HCT116 (cell line): ENCODE results near the gene SNX25. TPM values are rescaled to one million over a fixed set of nuclear protein-coding genes. Genes with fewer than 3 reads are reported as not detected.

Experiments
- ATAC-seq: fragments of 200-7000 bp; cut with Tn5 transposase; 2 replicates; pipeline ENCODE4 v1.9.1; 2020; ENCODE audit warnings: mild to moderate bottlenecking, moderate library complexity
- BruUV-seq: library from RNA; stranded (reverse); fragments of 400-500 nt; replicated peaks from 2 replicates; lab custom pipeline; 2021; lab: Mats Ljungman, UMichigan
- CTCF ChIA-PET: fragments of 300-600 bp; sonication (Branson Sonifier 250); formaldehyde crosslinking; loops from one replicate; lab custom pipeline; 2021; ENCODE audit warnings: antibody characterized with exemption; lab: Charles Lee
- POLR2A ChIA-PET: fragments of 300-600, 350-600 bp; sonication (Branson Sonifier 250); formaldehyde crosslinking; loops from one replicate; lab custom pipeline; 2021; ENCODE audit warnings: antibody characterized with exemption; lab: Charles Lee
- RAD21 ChIA-PET, 2 experiments: fragments of 300-600 bp; sonication (Branson Sonifier 250); formaldehyde crosslinking; loops; one replicate each; lab custom pipeline; 2023; ENCODE audit warnings: low total read pairs in 2 of 2; ENCODE audit not compliant: uncharacterized antibody in 2 of 2, unreplicated experiment in 2 of 2, low non-redundant PET in 1 of 2; lab: Charles Lee
- DNase-seq: peaks from one replicate; pipeline ENCODE4 v3.0.0-alpha.2; 2010; ENCODE audit warnings: low read depth, low spot score
- H2AFZ ChIP-seq: fragments of 200-600 bp; shearing (Covaris generic), sonication (generic); 2 replicates; pipeline ENCODE4 v1.6.1; 2017; ENCODE audit warnings: low read depth, mixed run types, mixed read lengths, antibody characterized with exemption, low read length; ENCODE audit not compliant: poor library complexity, severe bottlenecking
- H3K27ac ChIP-seq: 2 replicates; pipeline ENCODE4 v1.5.1; 2012; ENCODE audit warnings: low read depth, low read length
- H3K27me3 ChIP-seq: fragments of 200-600 bp; sonication (generic); 2 replicates; pipeline ENCODE4 v1.6.1; 2016; ENCODE audit warnings: mixed run types, low read length, mixed read lengths; ENCODE audit not compliant: insufficient read depth
- H3K36me3 ChIP-seq, 2 experiments: fragments of 200-500 bp in 1 of 2; fragments of 200-600 bp in 1 of 2; sonication (Bioruptor generic) in 1 of 2; sonication (generic) in 1 of 2; 2 replicates each; pipeline versions ENCODE4 v1.5.1 to v1.6.1; 2014 to 2016; ENCODE audit warnings: low read length in 2 of 2, inconsistent platforms in 1 of 2, mixed read lengths in 1 of 2, mixed run types in 1 of 2; ENCODE audit not compliant: insufficient read depth in 2 of 2, control insufficient read depth in 1 of 2
- H3K4me1 ChIP-seq, 2 experiments: fragments of 200-600 bp in 1 of 2; sonication (generic) in 1 of 2; 2 replicates each; pipeline versions ENCODE4 v1.5.1 to v1.6.1; 2012 to 2017; ENCODE audit warnings: low read length in 2 of 2, inconsistent platforms in 1 of 2, mild to moderate bottlenecking in 1 of 2, mixed read lengths in 1 of 2, mixed run types in 1 of 2, moderate library complexity in 1 of 2; ENCODE audit not compliant: insufficient read depth in 2 of 2, control insufficient read depth in 1 of 2
- H3K4me2 ChIP-seq: fragments of 200-600 bp; sonication (generic); 2 replicates; pipeline ENCODE4 v1.6.1; 2017; ENCODE audit warnings: mixed run types, low read length, mixed read lengths
- H3K4me3 ChIP-seq, 2 experiments: fragments of 200-600 bp in 1 of 2; sonication (generic) in 1 of 2; replicated peaks in 1 of 2; 2 replicates each; pipeline ENCODE4 v1.5.1; 2011 to 2016; ENCODE audit warnings: low read length in 2 of 2, control low read depth in 1 of 2, low read depth in 1 of 2, mild to moderate bottlenecking in 1 of 2, mixed read lengths in 1 of 2, mixed run types in 1 of 2
- H3K79me2 ChIP-seq: fragments of 200-600 bp; sonication (generic); 2 replicates; pipeline ENCODE4 v1.6.1; 2017; ENCODE audit warnings: mild to moderate bottlenecking, mixed run types, low read length, moderate library complexity, mixed read lengths; ENCODE audit not compliant: insufficient read depth
- H3K9ac ChIP-seq: fragments of 200-600 bp; sonication (generic); 2 replicates; pipeline ENCODE4 v1.6.1; 2016; ENCODE audit warnings: low read length, mixed read lengths
- H3K9me2 ChIP-seq: fragments of 200-600 bp; sonication (generic), shearing (Covaris generic); 2 replicates; pipeline ENCODE4 v1.6.1; 2017; ENCODE audit warnings: mixed run types, mild to moderate bottlenecking, moderate library complexity; ENCODE audit not compliant: insufficient read depth
- H3K9me3 ChIP-seq, 2 experiments: fragments of 200-500 bp in 1 of 2; fragments of 200-600 bp in 1 of 2; sonication (Bioruptor generic) in 1 of 2; sonication (generic) in 1 of 2; 2 replicates each; pipeline ENCODE4 v1.6.1; 2014 to 2017; ENCODE audit warnings: low read length in 2 of 2, mixed read lengths in 2 of 2, inconsistent platforms in 1 of 2, low read depth in 1 of 2, mild to moderate bottlenecking in 1 of 2, mixed run types in 1 of 2, moderate library complexity in 1 of 2; ENCODE audit not compliant: control insufficient read depth in 1 of 2, insufficient read depth in 1 of 2
- H4K20me1 ChIP-seq: fragments of 200-600 bp; sonication (generic), shearing (Covaris generic); 2 replicates; pipeline ENCODE4 v1.6.1; 2017; ENCODE audit warnings: mixed run types, mild to moderate bottlenecking, moderate library complexity; ENCODE audit not compliant: insufficient read depth
- CBX3 ChIP-seq: IDR thresholded peaks from 2 replicates; pipeline ENCODE4 v1.6.1; 2012; ENCODE audit warnings: low read depth
- CEBPB ChIP-seq: IDR thresholded peaks from 2 replicates; pipeline ENCODE4 v1.6.1; 2012; ENCODE audit warnings: low read depth
- ELF1 ChIP-seq: IDR thresholded peaks from 2 replicates; pipeline ENCODE4 v1.6.1; 2012; ENCODE audit warnings: low read depth, borderline replicate concordance
- EZH2 ChIP-seq: fragments of 200-600 bp; sonication (generic); IDR thresholded peaks from 2 replicates; pipeline ENCODE4 v1.6.1; 2017; ENCODE audit warnings: antibody characterized with exemption, mixed run types
- EZH2phosphoT487 ChIP-seq: fragments of 200-600 bp; IDR thresholded peaks from 2 replicates; pipeline ENCODE4 v1.6.1; 2018; ENCODE audit warnings: antibody characterized with exemption, borderline replicate concordance
- FOSL1 ChIP-seq: IDR thresholded peaks from 2 replicates; pipeline ENCODE4 v1.6.1; 2012; ENCODE audit warnings: low read depth
- JUND ChIP-seq: IDR thresholded peaks from 2 replicates; pipeline ENCODE4 v1.6.1; 2012
- POLR2A ChIP-seq: IDR thresholded peaks from 2 replicates; pipeline ENCODE4 v1.7.0; 2011; ENCODE audit warnings: borderline replicate concordance; ENCODE audit not compliant: insufficient read depth, insufficient read length; ENCODE audit errors: extremely low read depth
- POLR2AphosphoS5 ChIP-seq: IDR thresholded peaks from 2 replicates; pipeline ENCODE4 v1.6.1; 2011; ENCODE audit warnings: mild to moderate bottlenecking, low read depth, low read length, moderate library complexity
- RAD21 ChIP-seq: IDR thresholded peaks from 2 replicates; pipeline ENCODE4 v1.6.1; 2012; ENCODE audit warnings: low read depth, mild to moderate bottlenecking
- SIN3A ChIP-seq: IDR thresholded peaks from 2 replicates; pipeline ENCODE4 v1.6.1; 2012; ENCODE audit warnings: low read depth
- SP1 ChIP-seq: IDR thresholded peaks from 2 replicates; pipeline ENCODE4 v1.6.1; 2012; ENCODE audit warnings: low read depth
- SRF ChIP-seq: IDR thresholded peaks from 2 replicates; pipeline ENCODE4 v1.6.1; 2012; ENCODE audit warnings: low read depth
- TCF7L2 ChIP-seq: IDR thresholded peaks from 2 replicates; pipeline ENCODE4 v1.7.0; 2011; ENCODE audit warnings: borderline replicate concordance, inconsistent platforms; ENCODE audit not compliant: insufficient read depth, insufficient read length; ENCODE audit errors: extremely low read depth
- YY1 ChIP-seq: IDR thresholded peaks from 2 replicates; pipeline ENCODE4 v1.6.1; 2011; ENCODE audit warnings: low read length, low read depth, moderate library complexity, mild to moderate bottlenecking; ENCODE audit not compliant: insufficient replicate concordance; ENCODE audit errors: extremely low read depth
- ZBTB33 ChIP-seq: IDR thresholded peaks from 2 replicates; pipeline ENCODE4 v1.6.1; 2011; ENCODE audit warnings: mild to moderate bottlenecking, low read length, moderate library complexity; ENCODE audit not compliant: insufficient replicate concordance; ENCODE audit errors: extremely low read depth
- ZFX ChIP-seq: fragments of 450-650 bp; IDR thresholded peaks from 2 replicates; pipeline ENCODE4 v1.6.1; 2017
- ZNF274 ChIP-seq: fragments of 200-500 bp; sonication (Bioruptor generic); IDR thresholded peaks from 2 replicates; pipeline ENCODE4 v1.6.1; 2014; ENCODE audit warnings: mild to moderate bottlenecking, low read depth, low read length, inconsistent platforms
- intact Hi-C: fragments of 100-400 bp; cut with micrococcal nuclease; formaldehyde crosslinking; loops from 2 replicates; pipeline ENCODE4 v1.10.0; 2022
- total RNA-seq: library from RNA; stranded (reverse); gene quantifications from one replicate; pipeline ENCODE4 v1.2.1, GENCODE V29; 2021; ENCODE audit not compliant: unreplicated experiment
- TF ChIP-seq, protein P1 (sequence below): IDR thresholded peaks from 2 replicates; pipeline ENCODE4 v1.6.1; 2012
- TF ChIP-seq, protein P2 (sequence below), 3 experiments: fragments of 200-600 bp in 1 of 3; sonication (generic) in 1 of 3; IDR thresholded peaks in 2 of 3; conservative IDR thresholded peaks in 1 of 3; 2 replicates each; pipeline ENCODE4 v1.5.1; 2012 to 2017; ENCODE audit warnings: low read depth in 2 of 3, low read length in 2 of 3, antibody characterized with exemption in 1 of 3, borderline replicate concordance in 1 of 3, control low read depth in 1 of 3, mild to moderate bottlenecking in 1 of 3, mixed read lengths in 1 of 3, mixed run types in 1 of 3, moderate library complexity in 1 of 3; ENCODE audit not compliant: insufficient read depth in 1 of 3

The SNX25 gene
- total RNA-seq, 1 experiment from 2014 or later, result 20.9 TPM

DNA sequence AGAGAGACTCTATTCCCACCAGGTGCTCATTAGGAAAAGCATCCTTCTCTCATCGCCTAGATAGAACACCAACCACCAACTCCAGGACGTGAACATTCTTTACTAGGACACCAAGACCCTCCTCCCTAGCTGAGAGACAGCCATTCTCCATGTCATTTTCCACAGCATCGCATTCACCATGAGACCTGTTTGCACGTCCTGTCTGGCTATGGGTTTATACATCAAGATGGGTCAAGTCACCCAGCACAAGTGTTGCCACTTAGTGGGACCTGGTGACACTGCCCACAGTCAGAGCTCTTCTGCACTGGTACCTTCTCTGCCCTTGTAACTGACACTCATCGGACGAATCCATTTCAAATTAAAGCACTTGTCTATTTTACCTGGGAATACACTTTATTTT, 168.9 kb downstream of the SNX25 start (continued):
- TF ChIP-seq RAD21, result no peak
- no peak for TF ChIP-seq SP1
- TF ChIP-seq, protein P1, sequence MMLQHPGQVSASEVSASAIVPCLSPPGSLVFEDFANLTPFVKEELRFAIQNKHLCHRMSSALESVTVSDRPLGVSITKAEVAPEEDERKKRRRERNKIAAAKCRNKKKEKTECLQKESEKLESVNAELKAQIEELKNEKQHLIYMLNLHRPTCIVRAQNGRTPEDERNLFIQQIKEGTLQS, result no peak
- no peak for TF ChIP-seq CEBPB
- TF ChIP-seq POLR2A, result no peak

- H3K36me3 ChIP-seq, result no peaks in the 10 kb centered on the region
- no peaks in the 10 kb centered on the region for H3K9me2 ChIP-seq
- peaks cover 5 to 7% of the 10 kb centered on the region in 2 experiments; a peak in 2 of 4 replicates for H3K4me1 ChIP-seq
- no TSS peak for BruUV-seq
- no peaks in the 10 kb centered on the region for H4K20me1 ChIP-seq
- intact Hi-C loops, result no loop called here
- H3K4me2 ChIP-seq, result no peak overlapping the region
- ATAC-seq (no peak), DNase-seq (no peak)
- H3K9ac ChIP-seq, result no peak overlapping the region
- H3K9me3 ChIP-seq, result no peaks in the 10 kb centered on the region
- RAD21 ChIA-PET, result no interaction called here
- no peaks in the 10 kb centered on the region for H3K79me2 ChIP-seq
- H3K4me3 ChIP-seq, result no peak overlapping the region
- CTCF ChIA-PET, result no interaction called here
- POLR2A ChIA-PET, result interaction anchor here (0.6 kb wide), 1 partner anchor 17 kb away, joined by 4 read pairs; no protein-coding TSS in a partner anchor
- no peak overlapping the region for H3K27ac ChIP-seq
- H3K27me3 ChIP-seq, result no peaks in the 10 kb centered on the region
- no peak overlapping the region for H2AFZ ChIP-seq
- no peak for TF ChIP-seq POLR2AphosphoS5
- TF ChIP-seq ZBTB33, result no peak
- TF ChIP-seq, protein P2, sequence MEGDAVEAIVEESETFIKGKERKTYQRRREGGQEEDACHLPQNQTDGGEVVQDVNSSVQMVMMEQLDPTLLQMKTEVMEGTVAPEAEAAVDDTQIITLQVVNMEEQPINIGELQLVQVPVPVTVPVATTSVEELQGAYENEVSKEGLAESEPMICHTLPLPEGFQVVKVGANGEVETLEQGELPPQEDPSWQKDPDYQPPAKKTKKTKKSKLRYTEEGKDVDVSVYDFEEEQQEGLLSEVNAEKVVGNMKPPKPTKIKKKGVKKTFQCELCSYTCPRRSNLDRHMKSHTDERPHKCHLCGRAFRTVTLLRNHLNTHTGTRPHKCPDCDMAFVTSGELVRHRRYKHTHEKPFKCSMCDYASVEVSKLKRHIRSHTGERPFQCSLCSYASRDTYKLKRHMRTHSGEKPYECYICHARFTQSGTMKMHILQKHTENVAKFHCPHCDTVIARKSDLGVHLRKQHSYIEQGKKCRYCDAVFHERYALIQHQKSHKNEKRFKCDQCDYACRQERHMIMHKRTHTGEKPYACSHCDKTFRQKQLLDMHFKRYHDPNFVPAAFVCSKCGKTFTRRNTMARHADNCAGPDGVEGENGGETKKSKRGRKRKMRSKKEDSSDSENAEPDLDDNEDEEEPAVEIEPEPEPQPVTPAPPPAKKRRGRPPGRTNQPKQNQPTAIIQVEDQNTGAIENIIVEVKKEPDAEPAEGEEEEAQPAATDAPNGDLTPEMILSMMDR (IDR thresholded peaks at IDR 0.05 in 2 of 3, conservative IDR thresholded peaks at IDR 0.05 in 1 of 3; ENCODE audit: borderline replicate concordance in 1 of 3, insufficient read depth in 1 of 3, low read depth in 2 of 3, low read length in 2 of 3), result no peak
- TF ChIP-seq EZH2phosphoT487, result no peak
- no peak for TF ChIP-seq JUND
- TF ChIP-seq FOSL1, result no peak
- TF ChIP-seq ELF1, result no peak
- no peak for TF ChIP-seq EZH2
- TF ChIP-seq CEBPB, result no peak
- no peak for TF ChIP-seq YY1
- TF ChIP-seq RAD21, result no peak
- no peak for TF ChIP-seq SIN3A
- no peak for TF ChIP-seq CBX3
- TF ChIP-seq ZNF274, result no peak
- TF ChIP-seq TCF7L2, result no peak
- TF ChIP-seq ZFX, result no peak
- TF ChIP-seq, protein P1, result no peak
- no peak for TF ChIP-seq SRF
- TF ChIP-seq SP1, result no peak
Measured at GRCh38 chr4:185379326-185380295, 170.2 kb downstream of the SNX25 start.
